Peyer's patch (tissue), 4 donors: ENCODE results near the gene SOD1.

ENCODE experiments used
- CTCF ChIP-seq, 6 experiments: fragments of 450-650 bp in 4 of 6; fragments of 200-600 bp in 2 of 6; sonication (generic) in 1 of 6; IDR thresholded peaks; one replicate each; pipeline ENCODE4 v1.5.1; 2017 to 2019; ENCODE audit warnings: antibody characterized with exemption in 6 of 6, mild to moderate bottlenecking in 3 of 6, moderate library complexity in 1 of 6
- POLR2A ChIP-seq, 2 donors: fragments of 450-650 bp; IDR thresholded peaks; one replicate each; pipeline ENCODE4 v1.5.1; 2017; ENCODE audit warnings: antibody characterized with exemption in 2 of 2, mild to moderate bottlenecking in 2 of 2, moderate library complexity in 2 of 2

DNA sequence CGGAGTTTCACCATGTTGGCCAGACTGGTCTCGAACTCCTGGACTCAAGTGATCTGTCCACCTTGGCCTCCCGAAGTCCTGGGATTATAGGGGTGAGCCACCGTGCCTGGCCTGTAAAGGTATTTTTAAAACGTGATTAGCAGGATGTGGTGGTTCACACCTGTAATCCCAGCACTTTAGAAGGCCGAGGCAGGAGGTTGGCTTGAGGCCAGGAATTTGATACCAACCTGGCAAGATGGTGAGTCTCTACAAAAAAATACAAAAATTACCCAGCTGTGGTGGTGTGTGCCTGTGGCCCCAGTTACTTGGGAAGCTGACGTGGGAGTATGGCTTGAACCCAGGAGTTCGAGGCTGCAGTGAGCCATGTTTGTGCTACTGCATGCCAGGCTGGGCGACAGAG is 43.3 kb upstream of the SOD1 start:
- no peak for TF ChIP-seq CTCF (IDR thresholded peaks at IDR 0.05)
- TF ChIP-seq POLR2A (IDR thresholded peaks at IDR 0.05) = no peak
